B cell (primary cell): ENCODE results near the gene ABCA8.

Experiments used
- EZH2 ChIP-seq: IDR thresholded peaks from 2 replicates; pipeline ENCODE4 v1.6.1; 2012; ENCODE audit warnings: borderline replicate concordance, low read depth, mild to moderate bottlenecking, moderate library complexity, low read length; ENCODE audit not compliant: insufficient read depth, poor library complexity, severe bottlenecking
- TF ChIP-seq, protein P1 (sequence below): fragments of 200-600 bp; IDR thresholded peaks from one replicate; pipeline ENCODE4 v1.8.0; 2022; ENCODE audit warnings: antibody characterized with exemption, mild to moderate bottlenecking

DNA sequence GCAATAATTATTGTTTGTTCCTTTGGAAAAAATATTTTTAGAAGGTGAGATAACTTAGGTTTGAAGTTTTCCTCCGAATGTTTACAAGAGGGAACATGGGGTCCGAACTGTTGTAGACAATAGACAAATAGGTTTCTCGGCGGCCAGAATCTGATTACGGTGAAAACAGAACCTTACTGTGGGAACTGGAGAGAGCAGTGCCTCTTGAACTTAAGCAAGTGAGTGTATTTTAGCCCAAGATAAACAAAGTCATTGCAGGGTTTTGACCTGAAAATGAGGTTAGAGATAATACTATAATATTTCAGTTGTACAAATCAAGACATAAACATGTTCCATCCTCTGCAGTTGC is 134.7 kb downstream of the ABCA8 start:
- TF ChIP-seq, protein P1, sequence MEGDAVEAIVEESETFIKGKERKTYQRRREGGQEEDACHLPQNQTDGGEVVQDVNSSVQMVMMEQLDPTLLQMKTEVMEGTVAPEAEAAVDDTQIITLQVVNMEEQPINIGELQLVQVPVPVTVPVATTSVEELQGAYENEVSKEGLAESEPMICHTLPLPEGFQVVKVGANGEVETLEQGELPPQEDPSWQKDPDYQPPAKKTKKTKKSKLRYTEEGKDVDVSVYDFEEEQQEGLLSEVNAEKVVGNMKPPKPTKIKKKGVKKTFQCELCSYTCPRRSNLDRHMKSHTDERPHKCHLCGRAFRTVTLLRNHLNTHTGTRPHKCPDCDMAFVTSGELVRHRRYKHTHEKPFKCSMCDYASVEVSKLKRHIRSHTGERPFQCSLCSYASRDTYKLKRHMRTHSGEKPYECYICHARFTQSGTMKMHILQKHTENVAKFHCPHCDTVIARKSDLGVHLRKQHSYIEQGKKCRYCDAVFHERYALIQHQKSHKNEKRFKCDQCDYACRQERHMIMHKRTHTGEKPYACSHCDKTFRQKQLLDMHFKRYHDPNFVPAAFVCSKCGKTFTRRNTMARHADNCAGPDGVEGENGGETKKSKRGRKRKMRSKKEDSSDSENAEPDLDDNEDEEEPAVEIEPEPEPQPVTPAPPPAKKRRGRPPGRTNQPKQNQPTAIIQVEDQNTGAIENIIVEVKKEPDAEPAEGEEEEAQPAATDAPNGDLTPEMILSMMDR, result no peak
- TF ChIP-seq EZH2, result no peak
